PFSK-1 (cell line): Measurements from ENCODE around the gene DCTPP1.

ENCODE experiments used
- FOXP2 ChIP-seq: optimal IDR thresholded peaks from 2 replicates; pipeline ENCODE3; 2011; ENCODE audit warnings: borderline replicate concordance, control low read depth, inconsistent platforms; ENCODE audit not compliant: insufficient read depth; ENCODE audit errors: extremely low read length, extremely low read depth
- POLR2AphosphoS5 ChIP-seq: IDR thresholded peaks from 2 replicates; pipeline ENCODE4 v1.6.1; 2012; ENCODE audit warnings: low read depth, mild to moderate bottlenecking, control low read depth, low read length, moderate library complexity
- REST ChIP-seq, 2 experiments: IDR thresholded peaks; 2 replicates each; pipeline versions ENCODE4 v1.6.1 to v1.8.0; 2011 to 2012; ENCODE audit warnings: low read depth in 2 of 2, low read length in 2 of 2, control low read depth in 1 of 2, inconsistent platforms in 1 of 2, mild to moderate bottlenecking in 1 of 2, moderate library complexity in 1 of 2; ENCODE audit not compliant: insufficient read depth in 1 of 2
- SIN3A ChIP-seq: IDR thresholded peaks from 2 replicates; pipeline ENCODE4 v1.6.1; 2012; ENCODE audit warnings: mild to moderate bottlenecking, low read length, moderate library complexity, borderline replicate concordance; ENCODE audit not compliant: insufficient read depth
- TAF1 ChIP-seq: IDR thresholded peaks from 2 replicates; pipeline ENCODE4 v1.6.1; 2012; ENCODE audit warnings: low read length, control low read depth, borderline replicate concordance; ENCODE audit not compliant: insufficient read depth

Gene DCTPP1

GRCh38 chr16:30417529-30418349, 12.1 kb downstream of the DCTPP1 start:
- TF ChIP-seq FOXP2 (no peak), SIN3A (no peak)

- TF ChIP-seq TAF1 (no peak), REST (IDR thresholded peaks at IDR 0.05; ENCODE audit: insufficient read depth in 1 of 2, low read depth in 2 of 2, low read length in 2 of 2) (no peak), SIN3A (no peak), POLR2AphosphoS5 (no peak), FOXP2 (no peak)
Observed at GRCh38 chr16:30416624-30417528, 13.0 kb downstream of the DCTPP1 start.

- TF ChIP-seq TAF1 = no peak
- no peak for TF ChIP-seq FOXP2
- no peak for TF ChIP-seq POLR2AphosphoS5
- no peak for TF ChIP-seq SIN3A
- no peak for TF ChIP-seq REST (IDR thresholded peaks at IDR 0.05; ENCODE audit: insufficient read depth in 1 of 2, low read depth in 2 of 2, low read length in 2 of 2)
Observed at GRCh38 chr16:30416047-30416603, 13.7 kb downstream of the DCTPP1 start.

GRCh38 chr16:30414159-30414558, 15.7 kb downstream of the DCTPP1 start:
- TF ChIP-seq FOXP2 (no peak), REST (IDR thresholded peaks at IDR 0.05; ENCODE audit: insufficient read depth in 1 of 2, low read depth in 2 of 2, low read length in 2 of 2) (no peak), SIN3A (no peak), TAF1 (no peak), POLR2AphosphoS5 (no peak)

GRCh38 chr16:30413112-30413806, 16.6 kb downstream of the DCTPP1 start:
- TF ChIP-seq FOXP2 = no peak
- no peak for TF ChIP-seq POLR2AphosphoS5
- no peak for TF ChIP-seq SIN3A
- TF ChIP-seq TAF1 = no peak
- no peak for TF ChIP-seq REST (IDR thresholded peaks at IDR 0.05; ENCODE audit: insufficient read depth in 1 of 2, low read depth in 2 of 2, low read length in 2 of 2)
